Activated T-cell treated with anti-CD3 and anti-CD28 coated beads for 1 hour (primary cell): ENCODE results near the gene IGSF11.
"Not testable (repeated sequence)": the region's sequence is repeated elsewhere in the genome, so short reads cannot be mapped to it uniquely, and the experiment has no call there.

Experiments used
- DNase-seq: peaks from one replicate; pipeline ENCODE4 v3.0.0-alpha.2; 2020; ENCODE audit warnings: low read depth

IGSF11 gene

DNA sequence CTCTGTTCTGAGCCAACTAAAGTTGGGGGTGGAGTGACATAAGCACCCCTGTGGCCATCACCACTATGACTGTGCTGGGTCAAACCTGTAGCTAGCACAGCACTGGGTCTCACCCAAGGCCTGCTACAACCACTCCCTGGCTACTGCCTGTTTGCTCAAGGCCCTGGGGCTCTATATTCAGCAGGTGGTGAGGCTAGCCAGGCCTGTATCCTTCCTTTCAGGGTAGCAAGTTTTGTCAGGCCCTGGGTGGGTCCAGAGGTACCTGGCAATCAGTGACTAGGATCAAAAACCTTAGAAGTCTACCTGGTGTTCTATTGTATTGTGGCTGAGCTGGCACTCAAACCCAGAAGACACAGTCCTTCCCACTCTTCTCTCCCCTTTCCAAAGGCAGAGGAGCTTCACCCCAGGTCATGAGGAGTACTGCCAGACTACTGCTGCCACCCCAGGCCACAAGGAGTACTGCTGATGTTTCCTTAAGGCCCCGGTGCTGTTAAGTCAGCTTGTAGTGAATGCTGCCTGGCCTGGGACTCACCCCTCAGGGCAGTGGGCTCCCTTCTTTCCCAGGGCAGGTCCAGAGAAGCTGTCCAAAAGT, 170.8 kb downstream of the IGSF11 start:
- no peak for DNase-seq

DNA sequence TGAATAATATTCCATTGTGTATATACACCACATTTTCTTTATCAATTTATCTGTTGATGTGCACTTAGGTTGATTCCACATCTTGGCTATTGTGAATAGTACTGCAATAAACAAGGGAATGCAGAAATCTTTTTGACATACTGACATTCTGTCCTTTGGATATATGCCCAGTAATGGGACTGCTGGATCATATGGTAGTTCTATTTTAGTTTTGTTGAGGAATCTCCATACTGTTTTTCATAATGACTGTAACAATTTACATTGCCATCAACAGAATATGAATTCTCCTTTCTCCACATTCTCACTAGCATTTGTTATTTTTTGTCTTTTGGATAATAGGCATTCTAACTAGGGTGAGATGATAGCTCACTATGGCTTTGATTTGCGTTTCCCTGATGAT, 174.7 kb downstream of the IGSF11 start:
- DNase-seq = no peak

DNA sequence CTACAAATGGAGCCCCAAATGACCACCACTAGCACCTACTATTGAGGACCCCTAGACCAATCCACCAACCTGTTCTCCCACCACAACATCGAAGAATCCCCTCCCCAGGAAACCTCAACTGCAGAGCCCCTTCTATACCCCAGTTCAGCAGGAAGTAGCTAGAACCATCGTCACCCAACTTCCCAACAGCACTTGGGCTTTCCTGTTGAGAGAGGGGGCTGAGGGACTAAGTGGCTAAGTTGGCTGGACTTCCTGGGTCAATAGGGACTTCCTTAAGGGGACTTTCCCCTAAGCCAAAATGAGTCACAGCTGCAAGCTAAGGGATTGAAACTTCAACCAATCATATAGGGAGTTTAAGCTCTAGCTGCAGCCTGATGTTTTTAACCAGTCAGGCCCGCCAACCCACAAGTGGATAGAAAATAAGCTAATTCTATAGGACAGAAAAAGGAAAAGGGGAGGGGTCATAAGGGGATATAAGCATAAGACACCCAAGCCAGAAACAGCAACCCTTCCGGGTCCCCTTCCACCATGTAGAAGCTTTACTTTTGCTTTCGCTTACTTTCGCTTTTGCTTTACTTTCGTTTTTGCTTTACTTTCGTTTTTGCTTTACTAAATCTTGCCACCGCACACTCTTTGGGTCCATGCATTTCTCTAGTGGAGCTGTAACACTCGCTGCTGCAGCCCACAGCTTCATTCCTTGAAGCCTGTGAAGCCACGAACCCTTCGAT, 183.0 kb downstream of the IGSF11 start:
- DNase-seq = not testable (repeated sequence)

DNA sequence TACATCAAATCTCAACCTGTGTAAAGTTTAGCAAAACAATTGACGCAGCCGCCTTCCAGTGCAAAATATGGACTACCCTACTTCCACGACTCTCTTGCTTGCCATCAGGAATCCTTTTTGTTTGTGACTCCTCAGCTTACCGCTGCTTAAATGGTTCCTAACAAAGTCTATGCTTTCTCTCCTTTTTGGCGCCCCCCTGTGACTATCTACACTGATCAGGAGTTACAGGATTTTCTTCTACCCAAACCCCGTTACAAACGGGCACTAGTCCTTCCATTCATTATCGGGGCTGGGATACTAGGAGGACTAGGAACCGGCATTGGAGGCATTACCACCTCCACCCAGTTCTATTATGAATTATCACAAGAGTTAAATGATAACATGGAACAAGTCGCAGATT, 184.0 kb downstream of the IGSF11 start:
- no peak for DNase-seq
